Cortex of kidney (tissue), 1 donor: ENCODE data around the gene NBEA.

Experiments used
- DNase-seq: peaks from one replicate; lab custom pipeline; 2025; lab: John Stamatoyannopoulos, UW

NBEA gene

DNA sequence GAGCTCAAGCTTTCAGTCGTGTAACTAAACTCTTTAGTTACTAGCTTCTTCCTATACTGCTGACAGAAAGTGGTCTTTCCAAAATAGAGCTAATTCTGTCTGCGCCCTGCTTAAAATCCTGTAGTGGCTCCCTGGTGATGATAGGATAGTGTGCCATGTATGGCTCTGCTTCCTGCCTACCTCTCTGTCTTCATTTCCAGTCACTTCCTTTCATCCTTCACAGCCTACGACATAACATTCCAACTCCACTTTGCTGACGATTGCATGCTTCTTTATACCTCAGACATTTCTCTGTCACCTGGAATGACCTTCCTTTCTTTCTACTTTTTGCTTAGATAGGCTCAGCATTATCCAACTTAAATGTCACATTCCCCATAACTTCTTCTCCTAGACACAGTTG lies 343.6 kb downstream of the NBEA start:
- no peak for DNase-seq

DNA sequence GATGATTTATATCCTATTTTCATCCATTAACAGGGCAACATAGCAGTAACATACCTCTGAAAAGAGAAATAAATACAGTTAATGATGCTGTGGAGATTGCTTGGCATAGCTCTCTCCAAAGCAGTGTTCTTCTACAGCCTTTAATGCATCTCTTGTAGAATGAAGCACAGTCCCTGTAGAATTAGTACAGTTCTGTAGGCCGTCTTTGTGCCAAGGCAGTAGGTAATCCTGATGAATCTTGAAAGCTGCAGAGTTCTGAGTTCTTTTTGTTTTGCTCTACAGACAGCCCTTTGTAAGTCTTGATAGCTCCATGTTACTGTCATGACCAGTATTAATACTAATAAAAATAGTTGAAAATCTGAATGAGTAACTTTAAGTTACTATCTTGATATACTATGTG lies 350.3 kb downstream of the NBEA start:
- no peak for DNase-seq

DNA sequence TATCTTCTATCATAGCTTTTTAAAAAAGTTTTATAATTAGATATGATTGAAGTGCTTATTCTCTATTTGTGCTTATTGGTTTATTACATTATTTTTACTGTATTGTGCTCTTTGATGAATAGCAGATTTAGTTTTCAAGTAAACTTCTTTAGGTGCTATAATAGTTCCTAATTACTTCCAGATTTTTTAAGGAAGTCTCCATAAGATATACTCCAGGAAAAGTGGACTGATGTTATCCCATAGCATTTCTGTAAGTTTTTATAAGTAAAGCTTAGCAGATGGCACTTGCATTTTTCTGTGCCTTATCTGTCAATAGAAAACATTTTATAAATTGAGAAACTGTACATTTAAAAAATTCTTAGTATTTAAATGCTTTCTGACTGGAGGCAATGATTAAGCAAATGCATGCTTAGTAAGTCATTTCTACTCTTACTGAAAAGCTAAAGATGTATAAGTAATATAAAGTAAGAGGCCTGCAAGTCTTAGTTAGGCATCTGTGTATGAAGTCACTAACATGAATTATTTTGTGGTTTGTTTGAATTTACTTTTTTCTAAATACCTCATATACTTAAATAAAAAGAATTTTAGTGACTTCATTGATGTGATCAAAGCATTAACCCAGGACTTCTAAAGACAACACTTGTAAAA lies 351.6 kb downstream of the NBEA start:
- no peak for DNase-seq

DNA sequence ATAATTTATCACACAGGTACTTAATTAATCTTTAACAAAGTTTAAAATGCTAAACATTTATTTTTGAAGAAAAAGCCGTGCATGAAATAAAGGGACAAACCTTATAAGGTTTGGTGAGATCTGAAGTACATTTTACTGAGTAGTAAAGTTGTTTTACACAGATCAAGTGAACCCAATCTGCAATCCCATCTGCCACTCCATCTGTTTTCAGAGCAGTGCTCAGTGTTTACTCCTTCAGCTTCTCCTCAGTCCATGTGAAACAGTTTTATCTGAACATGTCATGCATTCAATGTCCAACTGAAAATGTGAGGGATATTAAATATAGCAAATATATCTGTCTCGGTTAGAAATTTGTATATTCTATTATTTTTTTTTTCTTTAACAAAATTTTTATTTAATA lies 367.6 kb downstream of the NBEA start:
- DNase-seq, result no peak

DNA sequence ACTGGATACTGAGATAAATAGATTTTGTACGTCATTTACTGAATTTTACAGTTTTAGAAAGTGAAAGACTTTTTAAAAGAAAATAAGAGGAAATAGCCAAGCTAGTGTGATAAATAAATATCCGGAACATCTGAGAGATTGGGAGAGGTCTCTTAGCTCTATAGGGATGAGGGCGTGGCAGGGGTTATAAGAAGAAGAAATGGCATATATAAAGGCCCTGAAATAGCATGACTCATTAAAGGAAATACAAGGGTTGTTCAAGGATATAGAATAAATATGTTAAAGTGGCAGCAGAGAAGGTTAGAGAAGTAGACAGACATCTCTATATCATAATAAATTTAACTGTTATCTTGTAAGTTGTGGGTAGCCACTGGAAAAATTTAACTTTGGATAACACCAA lies 390.1 kb downstream of the NBEA start:
- DNase-seq, result no peak

DNA sequence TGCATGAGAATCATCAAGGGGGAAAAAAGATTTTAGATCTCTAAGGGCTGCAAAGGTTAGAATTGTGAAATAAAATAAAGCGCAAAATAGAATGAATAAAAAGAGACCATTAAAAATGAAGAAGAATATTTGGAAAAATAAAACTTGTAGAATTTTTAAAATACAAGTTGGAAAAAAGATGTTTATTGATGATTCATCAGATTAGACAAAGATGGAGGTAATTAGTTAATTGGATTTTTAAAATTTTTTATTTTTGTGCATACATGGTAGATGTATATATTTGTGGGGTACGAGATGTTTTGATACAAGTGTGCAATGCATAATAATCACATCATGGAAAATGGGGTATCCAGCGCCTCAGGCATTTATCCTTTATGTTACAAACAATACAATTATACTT lies 391.1 kb downstream of the NBEA start:
- DNase-seq, result no peak

DNA sequence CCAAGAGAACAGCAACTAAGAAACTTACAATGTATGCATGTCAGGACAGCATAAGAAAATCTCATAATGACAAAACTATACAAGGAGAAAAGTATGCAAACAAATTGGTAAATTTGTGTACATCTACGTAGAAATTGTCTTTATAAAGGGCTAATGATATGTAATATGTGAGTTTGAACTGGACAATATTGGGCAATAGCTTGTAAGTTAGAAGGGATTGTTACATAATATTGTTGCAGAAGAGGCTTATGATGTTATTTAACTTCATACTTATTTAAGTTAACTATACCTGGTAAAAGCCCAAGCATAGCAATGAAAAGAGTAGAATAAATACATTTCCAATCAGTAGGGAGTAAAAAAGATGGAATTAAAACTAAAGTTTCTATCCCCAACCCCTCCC lies 400.4 kb downstream of the NBEA start:
- DNase-seq, result no peak

DNA sequence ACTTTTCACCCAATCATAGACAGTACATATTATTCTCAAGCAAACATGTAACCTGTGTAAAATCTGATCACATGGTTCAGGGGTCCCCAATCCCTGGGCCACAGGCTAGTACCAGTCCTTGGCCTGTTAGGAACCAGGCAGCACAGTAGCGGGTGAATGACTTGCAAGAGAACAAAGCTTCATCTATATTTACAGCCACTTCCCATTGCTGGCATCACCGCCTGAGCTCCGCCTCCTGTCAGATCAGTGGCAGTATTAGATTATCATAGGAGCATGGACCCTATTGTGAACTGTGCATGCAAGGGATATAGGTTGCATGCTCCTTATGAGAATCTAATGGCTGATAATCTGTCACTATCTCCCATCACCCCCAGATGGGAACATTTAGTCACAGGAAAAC lies 401.3 kb downstream of the NBEA start:
- DNase-seq, result no peak

DNA sequence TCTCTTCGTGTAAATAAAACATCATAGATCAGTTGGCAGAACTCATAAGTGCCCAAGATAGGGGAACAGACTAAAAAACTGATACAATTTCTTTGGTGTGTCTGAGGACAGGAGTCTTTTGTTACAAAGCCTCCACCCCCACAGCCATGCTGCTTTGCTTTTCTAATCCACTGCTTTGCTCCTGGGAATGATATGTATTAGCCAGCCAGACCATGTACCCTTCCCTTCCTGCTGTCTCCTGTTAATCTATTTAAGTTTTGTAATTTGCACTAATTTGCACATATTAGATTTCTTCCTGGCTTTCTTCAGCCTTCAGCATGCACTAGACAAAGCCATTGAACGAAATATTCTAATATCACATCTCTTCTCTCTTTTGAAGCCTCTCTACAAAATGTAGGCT lies 403.9 kb downstream of the NBEA start:
- no peak for DNase-seq

DNA sequence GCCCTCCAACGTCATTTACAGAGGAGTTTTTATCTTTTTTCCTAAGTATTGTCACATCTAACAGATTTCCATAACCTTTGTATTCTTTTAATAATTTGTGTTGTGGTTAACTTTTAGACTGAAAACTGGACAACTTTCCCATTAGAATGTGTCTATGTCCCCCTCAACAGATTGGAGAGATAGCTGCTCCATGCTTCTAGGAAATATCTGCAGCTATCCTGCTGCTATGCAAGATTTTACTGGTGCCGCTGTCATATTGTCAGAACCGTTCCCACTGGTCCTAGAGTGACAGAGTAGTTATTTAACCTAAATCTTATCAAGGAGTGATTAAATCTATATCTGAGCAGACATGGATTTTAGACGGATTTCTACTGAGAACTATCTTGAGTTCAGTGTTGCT lies 404.4 kb downstream of the NBEA start:
- no peak for DNase-seq

DNA sequence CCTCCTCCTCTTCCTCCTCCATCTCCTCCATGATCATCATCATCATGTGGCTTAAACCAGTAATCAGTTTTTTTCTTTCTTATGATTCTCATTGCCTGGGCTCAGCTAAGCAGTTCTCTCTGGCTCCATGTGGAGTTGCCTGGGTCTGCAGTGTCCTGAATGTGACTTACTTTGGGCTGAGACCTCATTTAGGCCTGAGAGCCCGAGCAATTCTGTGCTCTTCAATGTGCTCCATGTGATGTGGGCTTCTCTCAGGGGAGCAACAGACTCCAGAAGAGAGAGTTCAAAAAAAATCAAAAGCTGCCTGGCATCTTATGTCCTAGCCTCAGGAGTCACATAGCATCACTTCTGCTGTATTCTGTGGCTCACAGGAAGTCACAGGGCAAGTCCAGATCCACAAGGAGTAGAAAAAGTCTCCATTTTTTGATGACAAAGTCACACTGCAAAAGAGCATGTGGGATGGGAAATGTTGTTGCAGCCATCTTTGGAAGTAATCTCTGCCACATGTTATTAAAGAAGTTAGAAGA lies 405.7 kb downstream of the NBEA start:
- no peak for DNase-seq

DNA sequence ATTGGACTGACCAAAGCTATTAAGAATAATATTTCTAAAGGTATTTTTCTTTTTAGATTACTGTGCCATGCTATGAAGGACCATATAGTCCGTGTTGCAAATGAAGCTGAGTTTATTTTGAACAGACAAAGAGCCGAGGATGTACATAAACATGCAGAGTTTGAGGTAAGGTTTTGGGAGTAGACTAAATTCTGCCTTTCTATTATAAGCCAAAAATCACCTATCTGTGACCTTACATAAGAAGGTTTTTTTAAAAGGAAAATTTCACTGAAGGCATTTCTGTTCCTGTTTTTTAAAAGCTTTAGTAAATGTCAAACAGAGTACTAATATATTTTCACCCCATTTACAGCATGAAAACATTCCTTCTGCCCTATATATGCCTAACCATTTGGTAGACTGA lies 407.0 kb downstream of the NBEA start:
- no peak for DNase-seq

DNA sequence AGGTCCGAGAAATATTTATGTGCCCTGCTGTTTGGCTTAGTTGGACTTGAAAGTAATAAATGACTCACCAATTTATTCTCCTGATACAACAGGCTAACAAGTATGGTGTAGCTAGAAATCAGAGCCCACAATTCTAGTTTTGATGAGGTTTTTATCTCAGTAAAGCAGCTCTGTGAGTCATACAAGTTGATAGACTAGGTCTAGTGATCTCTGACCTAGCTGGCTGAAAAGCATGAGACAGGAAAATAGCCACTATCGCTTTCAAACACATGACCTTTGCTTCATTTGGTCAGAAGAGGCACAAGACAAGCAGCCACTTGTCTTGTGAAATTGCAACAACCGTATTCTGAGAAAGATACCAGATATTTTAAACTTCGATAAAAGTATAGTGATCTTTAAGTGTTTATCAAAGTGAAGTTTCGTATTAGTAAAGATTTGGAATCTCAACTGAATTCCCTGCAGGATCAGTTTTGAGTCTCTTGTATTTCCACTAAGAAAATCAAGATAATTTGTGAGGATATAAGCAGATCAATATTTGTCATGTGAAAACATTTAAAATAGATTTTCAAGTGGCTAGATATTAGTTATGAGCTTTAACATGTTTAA lies 407.7 kb downstream of the NBEA start:
- DNase-seq, result no peak

DNA sequence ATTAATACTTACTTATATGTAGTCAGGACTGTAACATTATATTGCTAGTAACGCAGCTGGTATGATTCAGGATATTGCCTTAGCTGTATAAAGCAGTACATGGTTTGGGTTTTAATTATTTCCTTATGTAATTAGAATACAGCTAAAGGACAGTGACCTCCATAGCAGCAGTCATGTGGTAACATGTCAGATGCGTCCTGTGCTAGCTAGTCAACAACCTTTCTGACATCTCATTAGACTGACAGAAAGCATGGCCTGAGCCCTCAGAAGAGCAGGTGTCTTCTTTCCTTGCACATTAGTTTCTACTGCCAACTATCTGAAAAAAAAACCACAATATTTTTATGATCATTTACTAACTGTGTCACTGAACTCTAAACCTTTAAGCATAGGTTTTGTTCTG lies 412.2 kb downstream of the NBEA start:
- DNase-seq, result no peak

DNA sequence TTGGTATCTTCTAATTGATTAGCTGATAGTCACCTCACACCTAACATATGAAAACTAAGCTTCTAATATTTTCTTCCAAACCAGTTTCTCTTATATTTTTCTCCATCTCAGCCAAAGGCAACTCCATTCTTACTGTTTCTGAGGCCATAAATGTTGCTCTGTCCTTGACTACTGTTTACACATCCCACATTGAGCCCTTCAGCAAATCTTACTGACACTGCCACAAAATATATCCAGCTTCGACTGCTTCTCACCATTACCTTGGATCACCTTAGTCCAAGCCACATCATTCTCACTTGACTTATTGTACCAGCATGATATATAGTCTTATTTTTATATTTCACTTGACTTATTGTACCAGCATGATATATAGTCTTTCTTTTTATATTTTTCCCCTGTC lies 412.8 kb downstream of the NBEA start:
- no peak for DNase-seq

DNA sequence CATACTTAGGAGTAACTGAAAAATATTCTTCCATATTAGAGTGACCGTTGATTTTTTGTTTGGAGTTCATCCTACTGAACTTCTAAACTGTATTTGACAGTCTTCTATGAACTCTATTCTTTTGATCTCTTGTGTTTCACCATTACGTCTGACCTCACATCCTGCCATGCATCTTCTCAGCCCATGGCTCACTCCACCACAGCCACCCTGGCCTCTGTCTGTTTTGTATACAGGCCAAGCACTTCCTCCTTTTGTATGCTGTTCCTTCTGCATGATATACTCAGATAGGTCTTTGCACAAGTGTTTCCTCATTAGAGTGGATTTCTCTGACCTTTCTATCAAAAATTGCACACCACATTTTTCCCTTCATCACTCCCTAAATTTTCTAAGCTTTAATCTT lies 414.5 kb downstream of the NBEA start:
- DNase-seq, result no peak

DNA sequence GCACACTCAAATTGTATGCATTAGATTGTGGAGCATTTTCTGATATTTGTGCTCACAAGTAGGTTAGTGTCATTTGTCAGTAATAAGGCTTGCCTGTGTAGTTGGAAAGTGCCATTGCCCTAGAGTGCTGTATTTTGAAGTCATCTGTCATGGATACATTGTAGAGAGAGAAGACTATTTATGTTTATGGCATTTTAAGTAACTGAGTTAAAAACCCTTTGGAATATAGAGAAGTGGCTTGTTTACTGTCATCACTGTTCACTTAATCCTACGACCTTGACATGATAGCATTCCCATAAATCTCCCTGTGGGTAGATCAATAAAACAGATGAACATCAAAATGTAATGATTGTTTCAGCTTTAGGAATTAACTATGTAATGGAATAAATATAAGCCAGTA lies 423.8 kb downstream of the NBEA start:
- DNase-seq, result no peak

DNA sequence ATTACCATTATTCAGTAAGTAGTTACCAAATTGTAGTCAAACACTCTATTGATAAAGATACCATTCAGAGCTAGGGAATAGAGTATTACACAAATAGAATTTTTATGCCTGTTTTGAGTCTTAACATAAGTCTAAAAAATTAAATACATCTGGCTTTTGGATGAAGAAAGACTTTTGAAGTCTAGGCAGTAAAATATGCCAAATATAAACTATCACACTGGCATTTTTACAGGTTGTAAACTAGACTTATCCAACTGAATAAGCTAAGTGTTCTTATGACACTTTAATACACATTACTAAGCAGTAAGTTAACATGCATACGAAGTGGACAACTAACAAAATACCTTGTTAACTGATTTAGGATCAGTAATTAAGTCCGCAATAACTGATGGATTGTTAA lies 425.5 kb downstream of the NBEA start:
- no peak for DNase-seq

DNA sequence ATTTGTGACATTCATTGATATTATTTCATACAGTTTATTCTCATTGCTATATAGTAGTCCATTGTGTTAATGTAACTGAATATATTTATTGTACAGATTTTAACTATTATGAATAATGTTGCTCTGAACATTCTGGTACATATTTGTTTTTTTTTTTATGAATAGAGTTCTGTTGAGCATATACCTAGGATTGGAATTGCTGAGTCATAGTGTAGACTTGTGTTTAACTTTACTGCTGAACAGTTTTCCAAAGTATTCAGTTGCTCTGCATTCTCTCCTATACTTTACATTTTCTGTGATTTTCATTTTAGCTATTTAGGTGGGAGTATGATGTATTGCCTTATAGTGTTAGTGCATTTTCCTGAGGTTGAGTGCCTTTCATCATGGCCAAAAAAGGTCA lies 436.9 kb downstream of the NBEA start:
- no peak for DNase-seq

DNA sequence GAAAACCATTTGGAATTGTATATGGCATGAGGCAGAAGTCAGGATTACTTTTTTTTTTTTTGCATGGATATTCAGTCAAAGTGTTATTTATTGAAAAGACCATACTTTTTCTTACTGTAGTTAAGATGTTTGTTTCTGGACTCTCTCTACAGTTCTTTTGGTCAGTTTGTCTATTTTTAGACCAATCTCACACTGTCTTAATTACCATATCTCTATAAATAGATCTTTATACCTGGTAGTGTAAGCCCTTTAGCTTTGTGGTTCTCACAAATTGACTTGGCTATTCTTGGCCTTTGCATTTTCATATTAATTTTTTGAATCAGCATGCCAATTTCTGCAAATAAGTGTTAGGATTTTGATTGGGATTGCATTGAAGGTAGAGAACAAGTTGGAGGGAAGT lies 437.6 kb downstream of the NBEA start:
- DNase-seq, result no peak

DNA sequence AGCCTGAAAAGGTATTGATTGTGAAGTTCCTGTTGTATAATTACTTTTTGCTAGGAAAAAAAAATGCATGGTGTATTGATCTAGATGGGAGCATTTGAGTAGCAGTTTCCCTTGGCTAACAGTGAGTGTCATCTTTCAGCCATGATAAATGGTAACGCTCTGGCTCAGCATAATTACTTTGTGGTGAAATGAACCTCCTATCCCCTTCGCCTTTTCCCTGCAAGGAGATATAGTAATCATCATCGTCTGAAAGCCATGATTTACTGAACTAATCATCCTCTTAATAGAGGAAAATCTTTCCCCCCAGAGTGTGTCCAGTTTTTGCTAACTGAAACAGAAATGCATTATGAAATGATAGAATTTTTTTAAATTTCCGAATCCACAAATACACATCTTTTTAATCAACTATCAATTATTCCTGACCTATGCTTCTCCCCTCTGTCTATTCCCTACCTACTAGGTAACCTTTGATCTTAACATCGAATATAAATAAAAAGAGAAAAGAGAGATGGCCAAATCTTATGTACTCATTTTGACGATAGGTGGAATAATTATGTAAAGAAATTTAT lies 445.7 kb downstream of the NBEA start:
- DNase-seq, result no peak

DNA sequence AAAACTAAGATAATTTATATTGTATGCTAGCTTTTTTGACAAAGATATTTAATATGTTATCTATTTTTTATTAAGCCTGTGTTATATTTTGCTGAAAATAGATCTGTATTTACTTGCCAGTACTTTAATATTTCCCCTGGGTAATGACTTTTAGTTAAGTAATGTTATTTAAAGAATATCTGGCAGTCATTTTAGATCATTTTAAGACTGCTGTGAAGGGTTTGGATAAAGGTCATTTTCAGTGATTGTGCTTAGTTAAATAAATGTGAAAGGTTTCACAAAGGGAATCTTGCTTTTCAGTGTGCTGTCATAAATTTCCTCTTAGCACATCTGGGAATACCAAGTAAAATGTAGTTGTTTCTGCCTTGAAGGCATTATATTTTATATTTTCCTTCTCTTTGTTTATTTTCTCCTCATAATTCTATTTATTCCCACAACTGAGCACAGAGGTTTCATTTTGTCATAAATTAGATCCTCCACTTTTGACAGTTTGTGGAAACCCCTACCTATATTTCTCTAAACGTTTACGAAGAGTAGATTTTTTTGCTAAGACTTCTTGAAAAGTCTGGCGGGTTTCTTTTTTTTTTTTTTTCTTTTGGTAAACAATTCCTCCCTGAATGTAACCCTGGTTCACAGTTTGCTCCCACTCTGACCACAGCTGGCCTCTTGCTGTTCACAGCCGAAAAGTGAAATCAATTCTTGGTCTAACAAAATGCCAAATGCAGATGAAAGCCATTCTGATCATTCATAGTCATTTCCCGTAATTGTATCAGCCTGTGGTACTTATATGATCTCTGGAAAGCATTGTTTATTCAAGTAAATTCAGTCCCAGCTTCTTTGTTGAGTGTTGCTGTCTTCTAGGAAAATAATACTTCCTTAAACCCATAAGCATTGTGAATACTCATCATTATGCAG lies 446.6 kb downstream of the NBEA start:
- DNase-seq, result no peak

DNA sequence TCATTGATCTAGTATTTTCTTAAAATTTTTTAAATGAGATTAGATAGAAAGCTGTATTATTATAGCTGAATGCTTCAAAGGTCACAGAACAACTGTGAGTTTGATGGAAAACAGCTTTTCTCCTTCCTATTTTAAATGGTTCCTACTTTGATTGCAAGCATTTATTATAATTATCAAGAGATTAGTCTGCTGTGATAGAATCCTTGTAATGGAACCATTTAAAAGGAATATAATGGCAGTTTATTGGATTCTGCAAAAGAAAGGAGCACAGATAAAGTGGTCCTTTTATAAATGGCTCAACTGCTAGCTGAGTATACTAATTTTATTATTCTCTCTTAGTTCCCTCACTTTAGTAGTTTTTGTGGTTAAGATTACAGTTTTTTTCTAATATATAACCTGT lies 447.5 kb downstream of the NBEA start:
- no peak for DNase-seq
